ENCODE data around the gene CMSS1.

The CMSS1 gene

GRCh38 chr3:100110162-100110561, 292.5 kb downstream of the CMSS1 start:
- ChIA-PET CTCF (interaction anchor here (1.0 to 1.8 kb wide), 8 partner anchors 9 to 144 kb away, joined by 3 to 8 read pairs (median 4); no protein-coding TSS in a partner anchor), POLR2A (no interaction called here)
- TF ChIP-seq CTCF (IDR thresholded peaks at IDR 0.05; ENCODE audit: control extremely low read depth, extremely low read depth, low read depth, missing control alignments) = no peak
- DNase-seq (ENCODE audit: extremely low spot score) = no peak

GRCh38 chr3:100111728-100112127, 294.1 kb downstream of the CMSS1 start:
- DNase-seq (ENCODE audit: extremely low spot score) = no peak
- ChIA-PET POLR2A (no interaction called here), CTCF (interaction anchor here (1.0 to 2.1 kb wide), 6 partner anchors 8 to 43 kb away, joined by 4 to 7 read pairs (median 4); no protein-coding TSS in a partner anchor)
- TF ChIP-seq CTCF (IDR thresholded peaks at IDR 0.05; ENCODE audit: control extremely low read depth, extremely low read depth, low read depth, missing control alignments) = no peak

GRCh38 chr3:100113723-100114412, 296.2 kb downstream of the CMSS1 start:
- no peak for DNase-seq (ENCODE audit: extremely low spot score)
- TF ChIP-seq CTCF (IDR thresholded peaks at IDR 0.05; ENCODE audit: control extremely low read depth, extremely low read depth, low read depth, missing control alignments) = no peak
- POLR2A ChIA-PET = interaction anchor here (0.6 kb wide), 1 partner anchor 203 kb away, joined by 4 read pairs; no protein-coding TSS in a partner anchor
- CTCF ChIA-PET = interaction anchor here (0.8 to 1.5 kb wide), 2 partner anchors 8 to 21 kb away, joined by 3 read pairs; no protein-coding TSS in a partner anchor

- POLR2A ChIA-PET = no interaction called here
- CTCF ChIA-PET = interaction anchor here (1.5 kb wide), 1 partner anchor 20 kb away, joined by 3 read pairs; no protein-coding TSS in a partner anchor
- DNase-seq (ENCODE audit: extremely low spot score) = no peak
- TF ChIP-seq CTCF (IDR thresholded peaks at IDR 0.05; ENCODE audit: control extremely low read depth, extremely low read depth, low read depth, missing control alignments) = no peak
Measured at GRCh38 chr3:100114413-100115030, 296.9 kb downstream of the CMSS1 start, which contains the start of gene FILIP1L. Gene FILIP1L (minus strand): TSS chr3:100114501.

GRCh38 chr3:100117093-100117492, 299.4 kb downstream of the CMSS1 start:
- POLR2A ChIA-PET = no interaction called here
- DNase-seq (ENCODE audit: extremely low spot score) = no peak
- no peak for TF ChIP-seq CTCF (IDR thresholded peaks at IDR 0.05; ENCODE audit: control extremely low read depth, extremely low read depth, low read depth, missing control alignments)
- CTCF ChIA-PET = no interaction called here

- no peak for TF ChIP-seq CTCF (IDR thresholded peaks at IDR 0.05; ENCODE audit: control extremely low read depth, extremely low read depth, low read depth, missing control alignments)
- DNase-seq (ENCODE audit: extremely low spot score) = no peak
- ChIA-PET CTCF (interaction anchor here (1.1 to 1.3 kb wide), 4 partner anchors 10 to 22 kb away, joined by 3 to 4 read pairs (median 4); no protein-coding TSS in a partner anchor), POLR2A (interaction anchor here (0.6 kb wide), 1 partner anchor 22 kb away, joined by 3 read pairs; no protein-coding TSS in a partner anchor)
Measured at GRCh38 chr3:100120012-100120411, 302.4 kb downstream of the CMSS1 start.
